CD4-positive, alpha-beta T cell (primary cell): ENCODE measurements around the gene TUBGCP6. TPM values are rescaled to one million over a fixed set of nuclear protein-coding genes. Genes with fewer than 3 reads are reported as not detected.

Experiments used
- ATAC-seq: fragments of 200-7000 bp; cut with Tn5 transposase; one replicate; pipeline ENCODE4 v1.10.0; 2022; ENCODE audit warnings: mild to moderate bottlenecking; ENCODE audit not compliant: poor library complexity
- CTCF ChIA-PET: fragments of 350-600 bp; sonication (Branson Sonifier 250); formaldehyde crosslinking; loops from one replicate; lab custom pipeline; 2021; ENCODE audit warnings: antibody characterized with exemption, inconsistent platforms; lab: Charles Lee
- POLR2A ChIA-PET: fragments of 350-600 bp; sonication (Branson Sonifier 250); formaldehyde crosslinking; loops from one replicate; lab custom pipeline; 2021; ENCODE audit warnings: antibody characterized with exemption, inconsistent platforms; lab: Charles Lee
- DNase-seq, 14 experiments: peaks; one replicate each; pipeline ENCODE4 v3.0.0-alpha.2; 2013 to 2020; ENCODE audit warnings: mixed read lengths in 2 of 14
- H3K27ac ChIP-seq, 2 donors: one replicate each; pipeline versions ENCODE4 v1.5.1 to v1.7.0; 2013; ENCODE audit warnings: low read length in 2 of 2, low read depth in 1 of 2, mild to moderate bottlenecking in 1 of 2
- H3K27me3 ChIP-seq, 2 experiments: 1 replicate in 1 of 2; 2 replicates in 1 of 2; pipeline versions ENCODE4 v1.6.1 to v1.7.0; 2013; ENCODE audit warnings: low read length in 2 of 2, control low read depth in 1 of 2, mild to moderate bottlenecking in 1 of 2, moderate library complexity in 1 of 2; ENCODE audit not compliant: insufficient read depth in 2 of 2, control insufficient read depth in 1 of 2
- H3K36me3 ChIP-seq: one replicate; pipeline ENCODE4 v1.6.1; 2013; ENCODE audit warnings: low read length, control low read depth; ENCODE audit not compliant: insufficient read depth
- H3K4me1 ChIP-seq: one replicate; pipeline ENCODE4 v1.6.1; 2013; ENCODE audit warnings: low read length, control low read depth; ENCODE audit not compliant: insufficient read depth
- H3K4me3 ChIP-seq: one replicate; pipeline ENCODE4 v1.5.1; 2013; ENCODE audit warnings: mild to moderate bottlenecking, low read length, moderate library complexity
- H3K9me3 ChIP-seq, 2 experiments: 1 replicate in 1 of 2; 2 replicates in 1 of 2; pipeline versions ENCODE4 v1.6.1 to v1.7.0; 2013; ENCODE audit warnings: low read length in 2 of 2, mild to moderate bottlenecking in 2 of 2, control low read depth in 1 of 2, moderate library complexity in 1 of 2; ENCODE audit not compliant: control insufficient read depth in 1 of 2, insufficient read depth in 1 of 2
- H3K27ac Mint-ChIP-seq: one replicate; pipeline ENCODE4 v1.8.0; 2020; ENCODE audit warnings: mixed read lengths
- H3K27me3 Mint-ChIP-seq: one replicate; pipeline ENCODE4 v1.8.0; 2021; ENCODE audit warnings: mixed read lengths
- H3K36me3 Mint-ChIP-seq: one replicate; pipeline ENCODE4 v1.8.0; 2021; ENCODE audit warnings: low read depth, mixed read lengths
- H3K4me1 Mint-ChIP-seq: one replicate; pipeline ENCODE4 v1.8.0; 2021; ENCODE audit warnings: low read depth, mixed read lengths
- H3K4me3 Mint-ChIP-seq: one replicate; pipeline ENCODE4 v1.8.0; 2020; ENCODE audit warnings: mild to moderate bottlenecking, mixed read lengths
- H3K9me3 Mint-ChIP-seq: one replicate; pipeline ENCODE4 v1.8.0; 2020; ENCODE audit warnings: mixed read lengths
- CTCF ChIP-seq: fragments of 200-600 bp; IDR thresholded peaks from one replicate; pipeline ENCODE4 v1.8.0; 2022; ENCODE audit warnings: antibody characterized with exemption, mild to moderate bottlenecking
- intact Hi-C, 2 experiments: fragments of 100-400 bp; cut with DNase I in 1 of 2; cut with micrococcal nuclease in 1 of 2; formaldehyde crosslinking; loops; one replicate each; pipeline versions ENCODE4 v1.15.1 to v1.9.0; 2023 to 2025; cut with DNase I, micrococcal nuclease
- total RNA-seq, 174 experiments: library from RNA in 2 of 174; stranded (reverse) in 2 of 174; gene quantifications; one replicate each; pipeline ENCODE4 v1.2.3 and lab custom pipeline; 2021 to 2026

TUBGCP6 gene
- total RNA-seq, 2 experiments from 2014 or later: 124 to 126 TPM

GRCh38 chr22:50204571-50204970 lies 40.3 kb downstream of the TUBGCP6 start:
- ATAC-seq (no peak), DNase-seq (no peak)
- POLR2A ChIA-PET: no interaction called here
- Histone ChIP-seq H3K9me3 (no peaks in the 10 kb centered on the region), H3K27ac (no peak overlapping the region), H3K27me3 (no peaks in the 10 kb centered on the region), H3K4me3 (no peak overlapping the region), H3K36me3 (peaks cover 30% of the 10 kb centered on the region), H3K4me1 (peaks cover 30% of the 10 kb centered on the region)
- no peak for TF ChIP-seq CTCF
- H3K9me3 Mint-ChIP-seq: no peaks in the 10 kb centered on the region
- intact Hi-C loops: loop anchor here in 1 of 2 experiments (10.0 kb wide), 1 partner anchor 370 kb away; no protein-coding TSS in a partner anchor
- H3K27ac Mint-ChIP-seq: no peak overlapping the region
- CTCF ChIA-PET: interaction anchor here (4.2 kb wide), 1 partner anchor 14 kb away, joined by 13 read pairs; no protein-coding TSS in a partner anchor
- peaks cover 28% of the 10 kb centered on the region for H3K4me1 Mint-ChIP-seq
- H3K27me3 Mint-ChIP-seq: no peaks in the 10 kb centered on the region
- H3K36me3 Mint-ChIP-seq: peaks cover 42% of the 10 kb centered on the region
- no peak overlapping the region for H3K4me3 Mint-ChIP-seq

GRCh38 chr22:50203288-50203687 lies 41.5 kb downstream of the TUBGCP6 start:
- Mint-ChIP-seq H3K4me3 (peak overlapping the region; percentile 16), H3K4me1 (peaks cover 27% of the 10 kb centered on the region), H3K27ac (no peak overlapping the region), H3K9me3 (no peaks in the 10 kb centered on the region), H3K27me3 (no peaks in the 10 kb centered on the region), H3K36me3 (peaks cover 47% of the 10 kb centered on the region)
- Histone ChIP-seq H3K27me3 (no peaks in the 10 kb centered on the region), H3K9me3 (no peaks in the 10 kb centered on the region), H3K36me3 (peaks cover 32% of the 10 kb centered on the region), H3K27ac (no peak overlapping the region), H3K4me3 (no peak overlapping the region), H3K4me1 (peaks cover 30% of the 10 kb centered on the region)
- no peak for TF ChIP-seq CTCF
- ATAC-seq: no peak
- CTCF ChIA-PET: interaction anchor here (4.2 kb wide), 1 partner anchor 13 kb away, joined by 13 read pairs; no protein-coding TSS in a partner anchor
- intact Hi-C loops: loop anchor here in 1 of 2 experiments (2.0 to 10.0 kb wide), 2 partner anchors 18 to 368 kb away; partner anchors contain the start of gene TRABD
- POLR2A ChIA-PET: interaction anchor here (1.4 kb wide), 1 partner anchor 12 kb away, joined by 4 read pairs; no protein-coding TSS in a partner anchor
- DNase-seq: no peak

- no peak for TF ChIP-seq CTCF
- intact Hi-C loops: loop anchor here in 1 of 2 experiments (2.0 to 10.0 kb wide), 2 partner anchors 17 to 367 kb away; partner anchors contain the start of gene TRABD
- Histone ChIP-seq H3K27ac (no peak overlapping the region), H3K27me3 (no peaks in the 10 kb centered on the region), H3K9me3 (no peaks in the 10 kb centered on the region), H3K36me3 (peaks cover 32% of the 10 kb centered on the region), H3K4me1 (peaks cover 30% of the 10 kb centered on the region), H3K4me3 (peak overlapping the region; percentile 52)
- H3K4me1 Mint-ChIP-seq: peaks cover 27% of the 10 kb centered on the region
- no peaks in the 10 kb centered on the region for H3K27me3 Mint-ChIP-seq
- ATAC-seq: no peak
- H3K27ac Mint-ChIP-seq: peak overlapping the region; percentile 80
- DNase-seq: no peak
- POLR2A ChIA-PET: interaction anchor here (1.1 to 1.4 kb wide), 2 partner anchors 12 to 140 kb away, joined by 3 to 15 read pairs; no protein-coding TSS in a partner anchor
- peak overlapping the region; percentile 91 for H3K4me3 Mint-ChIP-seq
- no peaks in the 10 kb centered on the region for H3K9me3 Mint-ChIP-seq
- peaks cover 47% of the 10 kb centered on the region for H3K36me3 Mint-ChIP-seq
- CTCF ChIA-PET: interaction anchor here (1.6 to 4.2 kb wide), 2 partner anchors 12 to 18 kb away, joined by 3 to 13 read pairs; no protein-coding TSS in a partner anchor
These were observed 42.6 kb downstream of the TUBGCP6 start for GRCh38 chr22:50202130-50202666.
